Stimulated activated CD4-positive, alpha-beta T cell treated with anti-CD3 and anti-CD28 coated beads, Interleukin-1b, Interleukin-23, amount 100 ng/mL, for 4 hours (primary cell): ENCODE measurements around the gene CLCNKB.
A peak's percentile ranks its signal among the peaks of the same experiment; 100 is the strongest.
"Not testable (repeated sequence)": the region's sequence is repeated elsewhere in the genome, so short reads cannot be mapped to it uniquely, and the experiment has no call there.

Experiments
- DNase-seq, 2 donors: peaks; one replicate each; pipeline ENCODE4 v3.0.0-alpha.2; 2020; ENCODE audit warnings: low read depth in 2 of 2

The CLCNKB gene

DNA sequence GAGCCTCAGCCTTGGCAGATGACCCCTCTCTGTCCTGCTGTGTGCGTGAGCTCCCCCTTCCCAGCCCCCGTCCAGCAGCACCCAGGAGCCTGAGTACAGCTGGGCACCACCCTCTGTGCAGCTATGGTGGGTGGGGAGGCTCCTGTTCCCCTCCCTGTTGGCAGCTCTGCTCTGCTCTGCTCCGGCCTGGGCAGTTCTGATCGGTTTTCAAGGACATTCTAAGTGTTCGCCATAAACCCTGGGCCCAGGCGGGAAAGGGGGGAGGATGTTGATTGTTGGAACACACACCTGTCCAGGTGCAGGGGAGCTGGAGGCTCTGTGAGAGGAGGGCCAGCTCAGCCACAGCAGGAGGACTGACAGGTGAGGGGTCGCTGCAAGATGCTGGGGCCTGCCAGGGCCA is at the start of gene CLCNKB:
CLCNKB (plus strand) TSS at position 262 of the 400 bp plus-strand sequence. CDS start 711 bp downstream, outside the sequence.
- no peak for DNase-seq

DNA sequence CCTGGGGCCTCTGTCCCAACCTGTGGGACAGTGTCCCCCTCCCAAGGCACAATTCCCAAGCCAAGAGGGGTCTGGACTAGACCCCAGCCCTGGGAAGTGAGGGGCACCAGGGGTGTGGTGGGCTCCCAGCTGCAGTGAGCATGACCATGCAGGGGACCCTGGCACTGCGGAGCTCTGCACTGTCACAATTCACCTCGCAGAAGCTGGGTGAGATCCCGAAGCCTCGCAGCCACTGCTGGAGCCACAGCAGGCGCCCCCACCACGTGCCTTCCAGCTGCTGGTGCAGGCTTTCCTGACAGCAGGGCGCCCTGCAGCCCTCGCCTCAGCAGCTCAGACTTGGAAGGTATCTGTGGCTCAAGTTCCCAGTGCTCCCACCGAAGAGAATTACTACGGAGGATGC is 49.5 kb upstream of the CLCNKB start:
- DNase-seq: no peak

DNA sequence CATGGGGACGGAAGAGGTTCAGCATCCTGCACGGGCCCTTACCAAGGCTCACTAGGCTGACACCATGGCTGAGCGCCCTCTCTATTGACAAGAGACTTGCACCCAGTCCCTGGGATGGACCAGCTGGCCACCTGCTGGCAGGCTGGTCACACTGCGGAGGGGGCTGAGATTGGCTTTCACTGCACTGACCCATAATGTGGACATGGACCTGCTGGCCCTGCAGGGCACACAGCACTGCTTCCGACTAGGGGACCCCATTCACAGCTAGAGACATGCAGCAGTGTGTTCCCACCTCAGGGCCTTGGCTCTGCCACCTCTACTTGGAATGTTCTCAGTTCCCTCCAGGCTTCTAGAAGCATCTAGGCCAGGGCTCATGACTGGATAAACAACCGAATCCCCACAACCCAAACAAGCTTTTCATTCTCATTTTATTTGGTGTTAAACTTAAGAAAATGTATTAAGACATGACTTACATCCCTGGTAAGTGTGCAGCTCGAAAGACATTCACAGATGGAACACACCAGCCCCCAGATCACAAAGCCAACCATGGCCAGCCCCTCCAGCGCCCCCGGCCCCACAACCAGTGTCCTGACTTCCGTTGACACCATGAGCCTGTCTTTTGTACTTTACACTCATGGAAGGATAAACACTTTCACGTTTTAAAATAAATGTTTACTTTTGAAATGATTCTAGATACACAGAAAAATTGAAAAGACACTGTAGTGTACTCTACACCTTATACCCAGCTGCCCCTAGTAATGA is 48.8 kb upstream of the CLCNKB start:
- DNase-seq: peak; percentile 26 to 39

DNA sequence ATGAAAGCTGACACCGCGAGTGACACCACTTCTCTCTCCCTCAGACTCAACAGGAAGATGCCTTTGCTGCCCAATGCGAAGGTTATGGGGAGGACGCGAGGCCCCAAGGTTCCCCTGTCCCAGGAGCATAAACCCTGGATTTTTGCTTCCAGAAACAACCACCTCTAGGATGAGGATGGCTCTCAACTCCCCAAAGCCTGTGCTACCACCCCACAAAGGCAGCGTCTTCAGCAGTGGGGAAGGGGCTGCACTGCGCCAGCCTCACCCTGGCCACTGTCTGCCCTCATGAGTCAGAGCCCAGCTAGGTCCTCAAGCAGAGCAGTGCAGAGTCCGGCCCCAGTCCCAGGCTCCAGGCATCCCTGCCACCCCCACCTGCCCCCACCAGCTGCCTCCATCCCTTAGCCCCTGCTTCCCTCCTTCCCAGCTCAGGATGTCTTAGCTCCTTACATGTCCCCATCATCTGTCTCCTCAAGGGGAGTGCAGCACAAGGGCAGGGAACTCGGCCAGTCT is 46.5 kb upstream of the CLCNKB start:
- no peak for DNase-seq

DNA sequence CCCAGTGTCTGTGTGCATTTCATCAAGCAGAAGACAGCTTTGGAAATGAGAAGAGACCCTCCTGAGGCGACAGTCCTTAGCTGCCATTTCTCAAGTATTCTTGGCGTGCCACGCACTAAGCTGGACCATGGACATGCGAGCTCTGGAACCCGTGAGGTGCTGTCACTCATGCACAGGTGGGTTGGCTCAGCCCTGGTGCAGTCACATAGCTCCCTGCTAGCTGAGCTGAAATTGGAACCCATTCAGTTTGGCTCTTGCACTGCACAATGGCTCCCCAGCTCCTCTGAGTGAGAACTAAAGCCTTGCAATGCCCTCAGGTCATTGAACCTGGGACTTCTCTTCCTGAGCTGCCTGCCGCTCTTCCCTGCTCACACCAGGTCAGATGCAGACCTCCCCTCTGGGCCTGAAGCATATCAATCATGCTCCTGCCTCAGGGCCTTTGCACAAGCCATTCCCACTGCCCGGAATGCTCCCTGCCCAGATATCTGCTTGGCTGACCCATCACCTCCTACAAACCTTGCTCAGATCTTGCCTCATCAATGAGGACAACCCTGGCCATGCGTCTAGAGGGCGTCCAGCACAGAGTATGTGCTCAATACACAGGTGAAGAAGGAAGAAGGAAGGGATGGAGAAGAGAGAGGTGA is 45.8 kb upstream of the CLCNKB start:
- DNase-seq: no peak

DNA sequence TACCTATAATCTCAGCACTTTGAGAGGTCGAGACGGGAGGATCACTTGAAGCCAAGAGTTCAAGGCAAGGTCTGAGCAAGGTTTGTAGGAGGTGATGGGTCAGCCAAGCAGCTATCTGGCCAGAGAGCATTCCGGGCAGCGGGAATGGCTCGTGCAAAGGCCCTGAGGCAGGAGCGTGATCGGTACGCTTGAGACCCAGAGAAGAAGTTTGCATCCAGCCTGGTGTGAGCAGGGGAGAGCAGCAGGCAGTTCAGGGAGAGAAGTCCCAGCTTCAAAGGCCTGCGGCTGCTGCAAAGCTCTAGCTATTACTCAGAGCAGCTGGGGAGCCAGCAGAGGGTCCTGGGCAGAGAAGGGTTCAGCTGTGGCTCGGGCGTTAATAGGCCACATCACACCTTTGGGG is 44.7 kb upstream of the CLCNKB start:
- no peak for DNase-seq

DNA sequence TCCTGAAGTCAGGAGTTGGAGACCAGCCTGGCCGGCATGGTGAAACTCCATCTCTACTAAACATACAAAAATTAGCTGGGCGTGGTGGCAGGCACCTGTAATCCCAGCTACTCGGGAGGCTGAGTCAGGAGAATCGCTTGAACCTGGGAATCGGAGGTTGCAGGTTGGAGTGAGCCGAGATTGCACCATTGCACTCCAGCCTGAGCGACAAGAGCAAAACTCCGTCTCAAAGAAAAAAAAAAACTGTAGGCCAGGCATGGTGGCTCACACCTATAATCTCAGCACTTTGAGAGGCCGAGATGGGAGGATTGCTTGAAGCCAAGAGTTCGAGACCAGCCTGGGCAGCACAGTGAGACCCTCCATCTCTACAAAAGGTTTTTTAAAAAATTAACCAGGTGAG is 42.3 kb upstream of the CLCNKB start:
- not testable (repeated sequence) for DNase-seq

DNA sequence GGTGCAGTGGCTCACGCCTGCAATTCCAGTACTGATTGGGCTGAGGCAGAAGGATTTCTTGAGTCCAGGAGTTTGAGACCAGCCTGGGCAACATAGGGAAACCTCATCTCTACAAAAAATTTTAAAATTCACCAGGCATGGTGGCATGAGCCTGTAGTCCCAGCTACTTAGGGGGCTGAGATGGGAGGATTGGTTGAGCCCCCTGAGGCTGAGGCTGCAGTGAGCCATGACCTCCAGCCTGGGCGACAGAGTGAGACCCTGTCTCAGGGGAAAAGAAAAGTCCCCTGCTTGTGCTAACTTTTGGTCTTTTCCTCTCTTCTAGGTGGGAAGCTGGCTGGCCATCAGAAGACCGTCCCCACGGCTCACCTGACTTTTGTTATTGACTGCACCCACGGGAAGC is 38.0 kb upstream of the CLCNKB start:
- no peak for DNase-seq

DNA sequence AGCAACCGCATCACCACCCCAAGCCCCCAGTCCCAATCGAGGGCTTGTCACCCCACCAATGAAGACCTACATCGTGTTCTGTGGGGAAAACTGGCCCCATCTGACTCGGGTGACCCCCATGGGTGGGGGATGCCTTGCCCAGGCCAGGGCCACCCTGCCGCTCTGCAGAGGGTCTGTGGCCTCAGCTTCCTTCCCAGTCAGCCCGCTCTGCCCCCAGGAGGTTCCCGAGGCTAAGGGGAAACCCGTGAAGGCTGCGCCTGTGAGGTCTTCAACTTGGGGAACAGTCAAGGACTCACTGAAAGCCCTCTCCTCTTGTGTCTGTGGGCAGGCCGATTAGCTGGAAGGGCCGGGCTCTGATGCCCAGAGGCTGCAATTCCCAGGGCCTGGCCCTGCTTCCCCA is 37.6 kb upstream of the CLCNKB start:
- no peak for DNase-seq

DNA sequence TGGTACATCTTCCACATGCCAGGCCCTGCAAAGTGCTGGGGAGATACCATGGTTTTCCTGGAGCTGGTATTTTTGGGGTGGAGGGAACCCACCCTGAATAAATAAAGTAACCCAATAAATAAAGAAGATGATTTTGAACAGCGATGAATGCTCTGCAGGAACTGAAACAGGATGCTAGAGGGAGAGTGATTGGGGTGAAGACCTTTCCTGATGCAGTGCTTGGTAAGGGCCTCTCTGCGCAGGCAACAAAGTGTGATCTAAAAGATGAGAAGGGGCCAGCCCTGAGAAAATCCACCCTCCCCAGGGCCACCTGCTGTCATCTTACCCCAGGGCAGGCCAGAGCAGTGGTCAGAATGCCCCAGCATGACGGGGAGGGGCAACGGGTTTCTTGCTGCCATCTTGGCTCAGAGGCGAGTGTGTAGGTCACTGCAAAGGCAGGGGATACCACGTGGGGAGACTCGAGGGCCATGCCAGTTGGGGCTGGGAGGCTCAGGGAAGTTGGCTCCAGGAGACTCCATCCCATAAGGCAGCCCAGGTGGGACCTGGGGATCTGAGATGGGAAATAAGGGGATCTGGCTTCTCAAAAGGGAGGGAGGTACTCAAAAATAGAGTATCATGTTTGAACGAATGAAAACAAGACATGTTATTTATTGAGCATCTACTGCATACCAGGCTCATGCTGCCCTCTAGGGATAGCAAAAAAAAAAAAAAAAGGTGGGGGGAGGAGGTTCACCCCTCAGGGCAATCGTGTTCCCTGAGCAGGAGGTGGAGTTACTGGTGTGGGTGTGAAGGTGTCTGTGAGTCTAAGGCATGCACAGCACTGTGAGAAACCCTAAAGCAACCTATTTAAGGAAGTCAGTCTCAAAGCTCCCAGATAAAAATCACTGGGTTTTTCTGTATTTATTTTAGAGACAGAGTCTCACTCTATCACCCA is 36.8 kb upstream of the CLCNKB start:
- no peak for DNase-seq

DNA sequence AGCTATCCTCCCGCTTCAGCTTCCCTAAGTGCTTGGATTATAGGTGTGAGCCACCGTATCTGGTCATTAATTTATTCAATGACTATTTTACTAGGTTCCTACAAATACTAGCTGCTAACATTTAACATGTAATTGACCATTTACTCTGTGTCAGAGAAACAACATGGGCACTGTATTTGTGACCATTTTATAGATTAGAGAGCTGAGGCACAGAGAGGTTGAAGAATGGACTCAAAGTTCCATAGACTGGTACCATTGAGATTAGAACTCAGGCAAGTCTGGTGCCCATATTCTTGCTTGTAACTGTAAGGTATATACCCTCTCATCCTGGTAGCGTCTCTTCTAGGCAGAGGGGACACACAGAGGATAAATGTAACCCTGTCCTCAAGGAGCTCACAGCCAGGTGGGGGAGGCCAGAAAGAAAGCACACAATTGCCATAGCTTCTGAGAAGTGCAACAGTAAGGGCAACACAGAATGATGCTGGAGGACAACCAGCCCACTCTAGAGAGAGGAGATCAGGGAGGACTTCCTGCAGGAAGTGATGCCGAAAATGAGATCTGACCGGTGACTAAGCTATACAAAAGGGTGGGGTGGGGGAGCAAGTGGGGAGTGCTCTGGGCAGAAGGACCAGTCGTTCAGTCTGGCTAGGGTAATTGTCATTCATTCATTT is 35.8 kb upstream of the CLCNKB start:
- no peak for DNase-seq

DNA sequence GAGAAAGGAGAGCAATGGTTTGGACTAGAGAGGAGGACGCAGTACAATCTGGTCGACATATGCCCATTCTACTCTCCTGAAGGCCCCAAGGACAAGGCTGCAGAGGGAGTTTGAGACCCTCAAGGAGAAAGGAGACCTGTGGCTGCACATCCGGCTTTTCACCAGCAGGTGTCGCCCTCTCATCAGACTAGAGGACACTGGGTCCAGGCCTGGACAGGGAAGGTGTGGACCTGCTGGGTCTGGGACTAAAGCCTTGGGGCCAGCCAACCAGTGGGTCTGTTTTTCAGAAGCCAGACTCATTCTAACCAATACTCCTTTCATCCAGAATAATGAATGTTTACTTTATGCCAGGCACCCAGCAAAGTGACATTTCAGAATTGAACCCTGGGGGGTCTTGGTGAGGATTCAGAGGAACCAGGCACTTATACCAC is 34.5 kb upstream of the CLCNKB start:
- peak; percentile 64 to 65 for DNase-seq

DNA sequence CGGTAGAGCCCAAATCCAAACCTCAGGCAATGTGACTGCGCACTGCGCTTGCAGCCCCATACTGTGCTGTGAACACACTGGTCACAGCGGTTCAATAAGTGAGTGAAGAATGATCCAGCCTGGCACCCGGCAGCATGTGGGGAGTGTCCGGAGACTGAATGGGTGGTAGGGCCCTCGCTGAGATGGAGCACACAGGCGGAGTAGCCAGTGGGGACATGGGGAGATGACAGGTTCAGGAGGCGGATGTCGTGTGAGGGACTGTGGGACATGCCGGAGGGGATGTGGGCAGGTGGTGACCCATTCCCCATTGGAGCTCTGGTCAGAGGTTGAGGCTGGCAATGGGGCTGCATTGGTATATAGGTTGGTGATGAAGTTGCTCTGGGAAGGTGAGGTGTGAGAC is 33.9 kb upstream of the CLCNKB start:
- DNase-seq: no peak

DNA sequence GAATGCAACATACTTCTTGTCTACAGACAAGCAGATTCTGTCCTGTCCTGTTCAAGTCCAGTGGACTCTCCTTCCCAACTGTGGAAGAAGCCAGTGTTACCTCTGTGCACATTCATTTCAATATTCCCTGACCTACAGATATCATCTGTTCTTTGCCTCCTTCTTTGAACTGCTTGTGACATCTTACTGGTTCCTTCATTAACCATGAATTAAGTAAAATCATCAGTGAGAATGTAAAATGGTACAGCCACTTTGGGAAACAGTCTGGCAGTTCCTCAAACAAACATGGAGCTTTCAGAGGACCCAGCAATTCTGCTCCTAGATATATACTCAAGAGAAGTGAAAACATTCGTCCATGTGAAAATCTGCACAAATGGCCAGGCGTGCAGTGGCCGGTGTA is 32.7 kb upstream of the CLCNKB start:
- DNase-seq: no peak

DNA sequence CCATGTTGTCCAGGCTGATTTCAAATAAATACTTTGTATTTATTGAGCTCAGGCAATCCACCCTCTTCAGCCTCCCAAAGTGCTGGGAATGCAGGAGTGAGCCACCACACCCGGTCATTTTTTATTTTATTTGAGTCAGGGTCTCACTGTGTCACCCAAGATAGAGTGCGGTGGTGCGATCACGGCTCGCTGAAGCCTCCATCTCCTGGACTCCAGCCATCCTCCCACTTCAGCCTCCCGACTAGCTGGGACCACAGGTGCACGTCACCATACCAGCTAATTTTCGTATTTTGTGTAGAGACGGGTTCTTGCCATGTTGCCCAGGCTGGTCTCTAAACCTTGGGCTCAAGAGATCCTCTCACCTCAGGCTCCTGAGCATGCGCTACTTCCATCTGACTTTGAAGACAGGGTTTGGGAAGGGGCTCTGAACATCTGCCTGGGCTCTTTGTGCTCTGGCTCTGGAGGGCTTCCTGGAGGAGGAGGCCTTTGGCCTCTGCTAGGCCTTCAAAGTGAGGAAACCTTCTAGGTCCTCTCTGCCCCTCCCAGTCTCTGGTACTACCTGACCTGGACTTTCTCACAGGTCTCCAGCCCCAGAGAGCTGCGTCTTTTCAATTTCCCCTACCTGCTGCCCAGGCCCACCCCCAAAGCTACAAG is 31.5 kb upstream of the CLCNKB start:
- DNase-seq: no peak

DNA sequence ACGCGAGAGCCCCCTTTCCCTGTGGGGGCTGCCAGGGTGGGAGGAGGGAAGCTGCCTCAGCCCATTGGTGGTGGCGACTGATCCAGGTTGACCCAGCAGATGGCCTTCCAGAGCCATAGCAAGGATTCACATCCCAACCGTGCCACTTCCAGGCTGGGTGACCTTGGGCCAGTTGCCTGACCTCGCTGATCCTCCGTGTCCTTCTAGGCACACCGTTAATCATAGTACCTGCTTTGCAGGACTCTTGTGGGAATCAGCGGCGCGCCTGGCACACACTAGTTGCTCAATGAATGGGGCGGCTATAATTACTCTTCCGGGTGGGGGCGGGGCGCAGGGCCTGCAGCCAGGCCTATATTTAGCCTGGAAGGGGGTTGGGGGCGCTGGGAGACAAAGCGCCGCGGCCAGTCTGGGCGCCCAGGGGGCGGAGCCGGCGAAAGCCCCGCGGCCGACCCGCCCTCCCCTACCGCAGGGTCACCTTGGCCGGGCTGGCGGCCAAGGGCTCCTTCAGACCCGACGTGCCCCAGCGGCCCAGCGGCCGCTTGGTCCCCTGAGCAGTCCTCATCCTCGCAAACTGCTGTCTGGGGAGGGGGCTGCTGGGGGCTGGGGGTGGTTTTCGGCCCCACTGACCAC is 30.9 kb upstream of the CLCNKB start:
- peak in 1 of 2 donors; percentile 43 for DNase-seq

DNA sequence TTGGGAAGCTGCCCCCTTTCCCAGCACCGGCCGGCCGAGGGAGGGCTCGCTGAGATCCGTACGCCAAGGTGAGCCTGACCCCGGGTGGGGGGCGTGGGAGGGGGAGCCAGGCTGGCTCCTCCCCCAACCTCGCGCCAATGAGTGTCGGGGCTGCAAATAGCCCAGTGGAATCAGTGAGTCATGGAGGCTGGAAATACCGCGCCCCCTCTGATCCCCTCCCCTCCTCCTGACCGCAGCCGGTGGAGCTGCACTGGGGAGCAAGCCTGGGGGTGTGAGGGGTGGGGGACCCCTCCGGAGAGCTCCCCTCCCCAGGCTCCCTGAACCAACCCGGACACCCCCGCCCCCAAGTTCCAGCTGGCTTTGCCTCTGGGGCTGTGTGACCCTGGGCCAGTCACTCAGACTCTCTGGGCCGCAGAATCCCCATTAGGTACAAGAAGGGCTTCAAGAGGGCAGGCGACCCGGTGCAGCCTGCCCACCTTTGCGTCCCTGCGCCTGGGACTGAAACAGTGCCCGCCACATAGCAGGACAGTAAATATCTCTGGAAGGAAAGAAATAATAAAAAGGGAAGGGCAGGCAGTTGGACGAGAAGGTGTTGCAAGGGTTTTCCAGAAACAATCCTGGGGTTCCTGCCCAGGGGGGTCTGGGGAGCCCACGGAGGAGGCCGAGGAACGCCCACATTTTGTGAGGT is 30.2 kb upstream of the CLCNKB start:
- peak; percentile 50 to 53 for DNase-seq

DNA sequence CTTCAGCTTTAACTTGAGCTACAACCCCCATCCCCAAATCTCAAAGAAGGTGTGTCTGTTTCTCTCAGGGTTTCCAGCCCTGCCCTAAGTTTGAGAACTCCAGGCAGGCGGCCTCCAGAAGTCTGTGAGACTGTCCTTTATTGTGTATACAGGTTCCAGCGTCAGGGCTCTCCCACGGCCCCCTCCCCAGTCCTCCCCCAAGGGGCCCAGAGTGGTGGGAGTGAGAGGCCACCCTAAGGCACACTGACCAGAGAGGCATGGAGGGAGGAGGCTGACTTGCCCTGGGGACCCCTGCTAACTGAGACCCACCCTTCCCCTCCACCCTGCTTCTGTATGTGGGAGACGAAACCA is 29.7 kb upstream of the CLCNKB start:
- DNase-seq: no peak

DNA sequence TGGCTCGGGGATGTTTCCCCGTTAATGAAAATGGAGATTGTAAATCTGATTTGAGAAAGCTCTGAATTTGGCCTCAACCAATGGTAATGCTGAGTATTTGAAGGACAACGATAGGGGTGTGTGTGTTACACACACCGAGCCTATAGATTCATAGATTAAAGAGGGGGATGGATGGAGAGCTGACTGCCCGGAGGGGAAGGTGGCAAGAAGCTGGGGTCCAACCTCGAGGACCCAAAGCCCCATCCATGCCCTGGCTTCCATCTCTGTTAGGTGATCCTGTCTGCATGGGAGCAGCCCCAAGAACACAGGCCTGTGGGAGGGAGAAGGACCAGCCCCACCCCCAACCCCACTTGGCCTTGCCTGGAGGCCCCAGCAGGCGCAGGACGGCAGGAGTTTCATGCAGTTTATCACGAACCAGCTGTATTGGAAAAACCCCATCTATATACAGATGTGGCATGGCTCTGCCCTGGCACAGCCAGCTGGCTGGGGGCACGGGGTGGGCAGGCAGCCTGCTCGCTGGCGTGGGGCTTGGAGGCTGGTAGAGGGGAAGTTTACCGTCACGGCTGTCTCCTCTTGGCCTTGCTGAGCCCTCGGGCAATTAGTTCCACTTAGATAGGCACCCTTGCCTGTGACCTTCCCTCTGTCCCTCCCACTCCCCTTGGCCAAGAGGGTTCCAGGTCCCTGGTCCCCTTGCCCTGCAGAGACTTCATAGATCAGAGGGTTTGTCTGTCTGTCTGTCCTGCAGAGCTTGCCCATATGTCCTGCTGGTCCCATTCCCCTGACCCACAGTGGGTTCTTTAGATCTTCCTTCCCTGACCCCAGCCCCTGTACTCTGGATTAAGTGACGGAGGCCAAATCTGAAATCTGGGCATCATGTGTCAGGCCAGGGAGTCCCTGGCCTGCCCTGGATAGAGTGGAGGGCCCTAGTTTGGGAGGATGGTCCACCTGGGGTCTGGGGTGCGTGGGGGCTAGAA is 28.8 kb upstream of the CLCNKB start:
- no peak for DNase-seq
